Adrenal gland (tissue), 5 donors: ENCODE results near the gene DAAM2.

Experiments used
- CTCF ChIP-seq, 6 experiments: fragments of 450-650 bp in 4 of 6; fragments of 200-600 bp in 2 of 6; sonication (generic) in 1 of 6; IDR thresholded peaks; 1 replicate in 5 of 6; 2 replicates in 1 of 6; pipeline versions ENCODE4 v1.5.1 to v1.8.0; 2016 to 2021; ENCODE audit warnings: antibody characterized with exemption in 6 of 6, mild to moderate bottlenecking in 2 of 6, moderate library complexity in 1 of 6
- POLR2A ChIP-seq, 2 donors: fragments of 450-650 bp; IDR thresholded peaks; one replicate each; pipeline ENCODE4 v1.6.1; 2017; ENCODE audit warnings: antibody characterized with exemption in 2 of 2, mild to moderate bottlenecking in 2 of 2, moderate library complexity in 1 of 2
- donor health status: DM: no; HTN: no; CAD: no.

- TF ChIP-seq CTCF (IDR thresholded peaks at IDR 0.05), result peak in 1 of 6 experiments; percentile 11
- no peak for TF ChIP-seq POLR2A (IDR thresholded peaks at IDR 0.05)
These were observed 619 bp downstream of the DAAM2 start for GRCh38 chr6:39792540-39793450.
